ENCODE measurements around the gene APOA1. TPM values are rescaled to one million over a fixed set of nuclear protein-coding genes. Genes with fewer than 3 reads are reported as not detected.

Gene APOA1
- total RNA-seq = 0.16 TPM in 1 of 2 replicates, not detected in the other
- not detected for polyA plus RNA-seq (2012)

- DNase-seq (ENCODE audit: low read depth) = no peak
These were observed at the start of gene APOA1 for GRCh38 chr11:116837231-116838091. Gene APOA1, minus strand, starts transcription at chr11:116837622. Its CDS starts 235 bp downstream, at chr11:116837387.

- peak; percentile 60 for DNase-seq (ENCODE audit: low read depth)
These were observed 48.7 kb upstream of the APOA1 start for GRCh38 chr11:116885951-116886655.

GRCh38 chr11:116882386-116882785 is 45.0 kb upstream of the APOA1 start:
- peak; percentile 74 for DNase-seq (ENCODE audit: low read depth)

- DNase-seq (ENCODE audit: low read depth) = peak; percentile 32
These were observed 43.7 kb upstream of the APOA1 start for GRCh38 chr11:116881143-116881542.

GRCh38 chr11:116879800-116880625 is 42.6 kb upstream of the APOA1 start:
- peak; percentile 81 for DNase-seq (ENCODE audit: low read depth)

- DNase-seq (ENCODE audit: low read depth) = no peak
These were observed 39.2 kb upstream of the APOA1 start for GRCh38 chr11:116876656-116877055.

GRCh38 chr11:116875194-116875593 is 37.8 kb upstream of the APOA1 start:
- DNase-seq (ENCODE audit: low read depth) = no peak

DNA sequence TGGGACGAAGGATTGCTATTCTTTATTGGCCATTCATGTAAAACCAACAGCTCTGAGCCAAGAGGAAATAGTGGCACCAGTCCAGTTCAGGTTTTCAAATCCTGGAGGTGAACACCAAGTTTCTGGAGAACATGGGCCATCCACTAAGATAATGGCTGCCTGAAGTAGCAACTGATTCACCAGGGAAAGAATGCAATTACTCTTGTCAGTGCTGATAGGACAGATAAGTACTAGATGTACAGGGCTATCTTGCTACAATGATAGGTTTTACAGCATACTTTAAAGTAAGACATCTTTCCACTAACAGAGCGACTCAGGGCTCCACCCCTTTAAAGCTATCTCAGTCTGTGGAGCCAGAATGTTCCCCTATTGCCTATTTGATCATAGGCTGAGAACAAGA is 36.8 kb upstream of the APOA1 start:
- no peak for DNase-seq (ENCODE audit: low read depth)

DNA sequence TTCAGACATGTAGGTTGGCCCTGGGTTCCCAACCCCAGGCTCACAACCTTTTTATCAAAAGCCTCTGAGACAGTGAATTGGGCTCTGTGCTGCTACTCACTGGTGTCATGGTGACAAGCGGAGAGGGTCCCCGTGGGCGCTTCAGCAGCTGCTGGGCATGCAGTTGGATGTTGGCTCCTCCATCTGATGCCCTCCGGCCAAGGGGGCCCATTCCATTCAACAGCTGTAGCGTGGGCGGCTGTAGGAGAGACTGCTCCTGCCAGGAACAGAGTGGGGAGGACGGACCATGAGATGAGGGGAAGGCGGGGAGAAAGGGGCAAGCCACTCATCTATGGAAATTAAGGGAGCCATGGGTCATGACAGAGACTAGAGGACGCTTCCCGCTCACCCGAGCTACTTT is 36.0 kb upstream of the APOA1 start:
- DNase-seq (ENCODE audit: low read depth) = peak; percentile 43

- DNase-seq (ENCODE audit: low read depth) = peak; percentile 90
These were observed 33.8 kb upstream of the APOA1 start for GRCh38 chr11:116871248-116871647.

DNA sequence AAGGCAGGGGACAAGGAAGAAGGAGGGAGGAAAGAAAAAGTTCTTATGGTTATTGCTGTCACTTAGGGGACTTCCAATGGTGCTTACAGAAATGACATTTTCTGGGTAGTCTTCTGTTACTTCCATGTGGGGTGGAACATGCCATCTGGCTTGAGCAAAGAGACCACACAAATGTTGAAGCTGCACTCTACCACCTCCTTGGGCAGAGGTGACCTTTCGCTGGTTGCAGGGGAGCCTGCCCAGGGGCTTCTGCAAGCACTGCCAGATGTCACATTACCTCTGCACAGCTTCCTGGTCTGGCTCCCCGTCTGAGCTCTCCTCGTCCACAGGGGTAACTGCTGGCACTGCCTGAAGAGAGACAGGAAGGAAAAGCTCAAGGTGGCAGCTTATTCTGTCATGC is 32.6 kb upstream of the APOA1 start:
- DNase-seq (ENCODE audit: low read depth) = no peak

DNA sequence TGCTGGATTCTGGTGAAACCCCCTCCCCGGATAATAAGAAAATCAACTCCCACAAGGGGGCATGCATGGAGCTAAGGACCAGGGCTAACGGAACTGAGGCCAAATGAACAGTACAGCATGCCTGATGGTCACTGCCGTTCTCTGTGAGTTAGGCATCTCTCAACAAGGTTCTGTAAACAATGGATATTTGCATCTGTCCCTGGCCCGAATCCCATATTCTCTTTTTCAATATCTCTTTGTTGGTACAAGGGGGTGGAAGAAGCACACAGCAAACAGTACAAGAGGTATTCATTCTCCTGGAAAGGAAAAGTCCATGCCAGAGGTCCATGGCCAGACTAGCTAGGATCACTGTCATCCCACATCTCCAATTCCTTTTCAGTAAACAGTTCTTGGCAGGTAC is 32.2 kb upstream of the APOA1 start:
- no peak for DNase-seq (ENCODE audit: low read depth)

GRCh38 chr11:116868066-116868465 is 30.6 kb upstream of the APOA1 start:
- DNase-seq (ENCODE audit: low read depth) = no peak

GRCh38 chr11:116867619-116868018 is 30.2 kb upstream of the APOA1 start:
- no peak for DNase-seq (ENCODE audit: low read depth)

GRCh38 chr11:116866804-116867455 is 29.5 kb upstream of the APOA1 start:
- no peak for DNase-seq (ENCODE audit: low read depth)

DNA sequence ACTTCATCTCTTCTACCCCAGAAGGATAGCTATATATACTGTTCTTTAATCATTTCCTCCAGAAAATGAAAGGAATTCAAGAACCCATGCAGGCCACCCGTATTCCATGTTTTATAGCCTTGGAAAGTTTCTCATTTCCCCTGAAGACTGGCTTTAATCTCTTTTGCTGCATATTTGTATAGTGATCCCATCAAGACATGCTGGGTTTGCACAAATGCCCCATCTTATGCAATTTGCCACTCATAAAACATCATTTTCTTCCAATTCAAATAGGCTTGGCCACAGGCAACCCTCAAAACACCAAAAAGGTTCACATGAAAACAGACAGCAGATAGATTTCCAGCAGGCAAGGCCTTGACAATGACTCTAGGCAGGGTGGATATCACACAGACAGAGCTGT is 28.3 kb upstream of the APOA1 start:
- no peak for DNase-seq (ENCODE audit: low read depth)

DNA sequence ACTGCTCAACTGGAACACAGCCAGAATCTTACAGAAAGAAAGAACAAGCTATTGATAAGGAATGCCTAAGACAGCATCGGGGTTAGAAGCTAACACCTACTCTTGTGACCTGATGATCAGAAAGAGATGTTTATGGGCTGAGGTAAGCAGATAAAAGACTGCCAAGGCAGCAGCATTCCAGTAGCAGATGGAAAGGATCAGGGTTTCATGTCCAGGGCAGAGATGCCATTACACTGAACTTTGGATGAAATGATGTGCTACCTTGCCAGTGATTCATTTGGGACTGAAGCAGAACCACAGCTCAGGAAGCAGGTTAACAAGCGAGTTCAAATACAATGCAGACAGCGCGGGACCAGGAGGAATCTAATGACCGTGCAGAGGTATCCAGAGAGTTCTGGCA is 27.1 kb upstream of the APOA1 start:
- no peak for DNase-seq (ENCODE audit: low read depth)

DNA sequence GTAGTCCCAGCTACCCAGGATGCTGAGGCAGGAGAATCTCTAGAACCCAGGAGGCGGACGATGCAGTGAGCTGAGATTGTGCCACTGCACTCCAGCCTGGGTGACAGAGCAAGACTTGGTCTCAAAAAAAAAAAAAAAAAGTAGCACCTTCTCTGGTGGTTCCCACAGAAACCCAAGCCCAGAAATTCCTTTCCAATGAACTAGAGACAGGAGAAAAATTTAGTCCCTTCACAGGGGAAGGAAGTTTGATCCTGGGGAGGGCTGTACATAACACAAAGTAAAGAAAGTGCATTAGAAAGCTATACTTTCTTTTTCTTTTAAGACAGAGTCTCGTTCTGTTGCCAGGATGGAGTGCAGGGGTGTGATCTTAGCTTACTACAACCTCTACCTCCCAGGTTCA is 25.5 kb upstream of the APOA1 start:
- DNase-seq (ENCODE audit: low read depth) = no peak

DNA sequence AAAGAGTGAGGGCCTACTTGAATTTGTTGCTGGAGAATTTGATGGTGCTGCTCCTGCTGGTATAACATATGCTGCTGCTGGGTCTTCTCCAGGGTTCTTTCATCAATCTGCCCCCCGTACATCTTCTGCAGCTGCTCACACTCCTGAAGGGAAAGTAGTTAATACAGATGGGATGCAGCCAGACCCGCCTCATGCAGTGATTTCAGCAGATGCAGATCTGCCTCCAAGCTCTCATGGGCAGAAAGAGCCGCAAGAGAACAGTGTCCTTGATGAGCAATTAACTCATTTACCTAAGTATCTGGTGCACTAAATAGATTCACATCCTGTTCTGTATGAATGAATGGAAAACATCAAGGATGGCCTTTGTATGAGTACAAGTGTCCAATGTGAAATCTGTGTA is 24.8 kb upstream of the APOA1 start:
- no peak for DNase-seq (ENCODE audit: low read depth)

- DNase-seq (ENCODE audit: low read depth) = peak; percentile 22
These were observed 24.1 kb upstream of the APOA1 start for GRCh38 chr11:116861539-116861938.

- DNase-seq (ENCODE audit: low read depth) = no peak
These were observed 22.9 kb upstream of the APOA1 start for GRCh38 chr11:116860303-116860702.
